DMS53 treated with DMSO at 0.1 percent for 48 hours (cell line): ENCODE results near the gene ECD.

ENCODE experiments used
- DNase-seq: peaks from one replicate; lab custom pipeline; 2025; ENCODE audit not compliant: unreplicated experiment; lab: John Stamatoyannopoulos, UW

Gene ECD

GRCh38 chr10:73099141-73099540, 68.7 kb downstream of the ECD start:
- DNase-seq: no peak

GRCh38 chr10:73097305-73097670, 70.5 kb downstream of the ECD start:
- DNase-seq: peak; percentile 44

GRCh38 chr10:73096449-73097304, 71.1 kb downstream of the ECD start, which contains the start of gene P4HA1:
Gene P4HA1 (minus strand): TSS chr10:73096866. CDS start chr10:73074883, 21,983 bp downstream.
- DNase-seq: peak; percentile 99

GRCh38 chr10:73096041-73096448, 71.8 kb downstream of the ECD start:
- DNase-seq: peak; percentile 39

- DNase-seq: no peak
Measured at GRCh38 chr10:73095481-73096021, 72.3 kb downstream of the ECD start.

- DNase-seq: no peak
Measured at GRCh38 chr10:73094986-73095480, 72.8 kb downstream of the ECD start.

DNA sequence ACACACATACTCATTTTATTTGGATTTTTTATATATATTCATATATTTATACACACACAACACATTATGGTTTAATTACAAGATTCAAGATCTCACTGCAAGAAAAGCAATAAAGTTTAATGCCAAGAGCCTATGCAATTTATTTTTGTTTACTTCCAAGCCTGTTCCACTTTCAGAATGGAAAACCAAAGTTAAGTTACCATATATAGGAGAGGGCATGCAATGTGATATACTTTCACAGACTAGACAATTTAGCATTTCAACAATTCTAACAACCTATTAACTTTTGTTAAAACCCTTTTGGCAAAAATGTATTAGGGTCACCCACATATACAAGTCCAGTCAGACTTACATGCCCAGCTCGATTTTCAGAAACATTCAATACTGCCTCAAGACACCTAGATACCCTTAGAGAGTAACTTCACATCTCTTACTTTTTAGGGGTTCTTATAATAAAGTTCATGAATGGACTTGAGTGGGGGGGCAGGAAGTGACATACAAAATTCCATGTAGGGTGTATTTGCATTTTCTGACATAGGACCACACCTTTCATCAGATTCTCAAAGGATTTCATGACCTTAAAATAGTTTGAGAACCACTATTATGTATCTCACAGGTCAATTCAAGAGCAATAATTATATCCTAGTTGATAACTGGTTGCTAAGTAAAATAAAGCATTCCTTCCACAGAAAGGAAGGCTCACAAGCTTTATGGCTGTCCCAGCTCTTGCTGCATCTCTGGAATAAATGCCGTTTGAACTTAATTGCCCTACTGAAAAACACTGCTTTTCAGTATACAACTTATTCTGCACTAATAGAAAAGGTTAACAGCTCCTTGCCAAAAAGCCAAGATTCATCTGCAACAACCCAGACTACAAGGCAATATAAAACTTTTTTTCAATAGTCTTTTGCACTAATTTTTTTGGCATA, 73.6 kb downstream of the ECD start:
- DNase-seq: no peak

- no peak for DNase-seq
Measured at GRCh38 chr10:73092830-73093229, 75.0 kb downstream of the ECD start.

DNA sequence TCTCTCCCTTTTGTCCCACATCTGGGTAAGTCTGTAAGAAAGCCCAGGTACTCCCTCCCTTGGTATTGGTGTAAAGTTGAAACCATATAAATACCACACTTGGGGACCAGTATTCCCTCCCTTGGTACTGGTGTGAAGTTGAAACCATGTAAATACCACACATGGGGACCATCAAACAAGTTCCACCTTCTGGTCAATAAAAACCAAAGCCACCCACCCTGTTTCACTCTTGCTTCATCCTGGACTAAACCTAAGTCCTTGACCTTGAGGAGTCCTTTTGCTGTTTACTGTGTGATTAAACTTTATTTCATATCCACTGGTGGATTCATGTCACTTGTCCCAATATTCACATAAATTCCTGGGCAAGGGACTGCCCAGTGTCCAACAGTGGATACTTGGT, 79.5 kb downstream of the ECD start:
- no peak for DNase-seq

DNA sequence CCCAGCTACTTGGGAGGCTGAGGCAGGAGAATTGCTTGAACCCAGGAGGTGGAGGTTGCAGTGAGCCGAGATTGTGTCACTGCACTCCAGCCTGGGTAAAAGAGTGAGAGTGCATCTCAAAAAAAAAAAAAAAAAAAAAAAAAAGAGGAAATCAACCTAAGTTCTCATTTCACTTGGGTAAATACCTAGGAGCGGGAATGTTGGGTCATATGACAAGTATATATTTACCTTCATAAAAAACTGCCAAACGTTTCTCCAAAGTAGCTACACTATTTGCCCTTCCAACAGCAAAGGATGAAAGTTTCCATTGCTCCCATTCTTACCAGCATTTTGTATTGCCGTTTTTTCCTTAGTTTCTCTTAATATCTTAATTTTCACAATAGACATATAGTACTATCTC, 81.0 kb downstream of the ECD start:
- no peak for DNase-seq

DNA sequence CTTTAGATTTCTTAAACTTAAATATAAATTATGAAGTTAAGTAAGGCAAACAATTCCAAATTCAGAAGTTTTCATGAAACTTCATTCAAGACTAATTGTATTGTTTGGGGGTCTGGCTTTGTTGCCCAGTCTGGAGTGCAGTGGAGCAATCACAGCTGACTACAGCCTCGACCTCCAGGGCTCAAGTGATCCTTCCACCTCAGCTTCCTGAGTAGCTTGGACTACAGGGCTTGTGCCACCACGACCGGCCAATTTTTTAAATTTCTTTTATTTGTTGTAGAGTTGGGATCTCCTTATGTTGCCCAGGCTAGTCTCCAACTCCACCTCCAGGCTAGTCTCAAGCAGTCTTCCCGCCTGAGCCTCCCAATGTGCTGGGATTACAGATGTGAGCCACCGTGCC, 83.6 kb downstream of the ECD start:
- DNase-seq: no peak
